Neural cell (in vitro differentiated cells): ENCODE results near the gene TOPBP1.

ENCODE experiments used
- EP300 ChIP-seq: fragments of 450-650 bp; conservative IDR thresholded peaks from 2 replicates; pipeline ENCODE4 v1.6.1; 2014; ENCODE audit warnings: antibody characterized with exemption, mild to moderate bottlenecking, moderate library complexity; ENCODE audit not compliant: poor library complexity, severe bottlenecking
- EZH2 ChIP-seq: fragments of 200-600, 300-800 bp; shearing (Covaris generic), sonication (generic); IDR thresholded peaks from 2 replicates; pipeline ENCODE4 v1.6.1; 2014; ENCODE audit warnings: antibody characterized with exemption, low read length, borderline replicate concordance, mild to moderate bottlenecking; ENCODE audit not compliant: insufficient read depth, poor library complexity, severe bottlenecking
- POLR2AphosphoS5 ChIP-seq: IDR thresholded peaks from 2 replicates; pipeline ENCODE4 v1.6.1; 2012
- SMC3 ChIP-seq: fragments of 450-650 bp; conservative IDR thresholded peaks from 2 replicates; pipeline ENCODE4 v1.6.1; 2014; ENCODE audit warnings: antibody characterized with exemption, mild to moderate bottlenecking, moderate library complexity; ENCODE audit not compliant: poor library complexity
- TAF1 ChIP-seq: IDR thresholded peaks from 2 replicates; pipeline ENCODE4 v1.6.1; 2012; ENCODE audit warnings: low read depth
- TF ChIP-seq, protein P1 (sequence below): fragments of 450-650 bp; IDR thresholded peaks from 2 replicates; pipeline ENCODE4 v1.5.1; 2014; ENCODE audit warnings: antibody characterized with exemption, mild to moderate bottlenecking, moderate library complexity; ENCODE audit not compliant: poor library complexity, severe bottlenecking
- TF ChIP-seq, protein P2 (sequence below): IDR thresholded peaks from 2 replicates; pipeline ENCODE4 v1.6.1; 2012; ENCODE audit warnings: borderline replicate concordance

DNA sequence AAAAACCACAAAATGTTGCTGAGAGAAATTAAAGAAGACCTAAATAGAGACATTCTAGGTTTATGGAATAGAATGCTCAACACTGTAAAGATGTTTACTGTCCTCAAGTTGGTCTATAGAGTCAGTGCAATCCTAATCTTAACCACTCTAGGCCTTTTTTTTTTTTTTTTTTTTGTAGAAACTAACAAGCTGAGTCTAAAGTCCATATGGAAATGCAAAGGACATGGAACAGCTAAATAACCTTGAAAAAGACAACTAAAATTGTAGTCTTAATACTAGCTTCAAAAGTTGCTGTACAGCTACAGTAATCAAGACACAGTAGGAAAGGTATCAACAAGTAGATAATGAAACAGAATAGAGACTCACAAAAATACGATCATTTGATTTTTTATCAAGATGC is 55.4 kb downstream of the TOPBP1 start:
- TF ChIP-seq, protein P1, sequence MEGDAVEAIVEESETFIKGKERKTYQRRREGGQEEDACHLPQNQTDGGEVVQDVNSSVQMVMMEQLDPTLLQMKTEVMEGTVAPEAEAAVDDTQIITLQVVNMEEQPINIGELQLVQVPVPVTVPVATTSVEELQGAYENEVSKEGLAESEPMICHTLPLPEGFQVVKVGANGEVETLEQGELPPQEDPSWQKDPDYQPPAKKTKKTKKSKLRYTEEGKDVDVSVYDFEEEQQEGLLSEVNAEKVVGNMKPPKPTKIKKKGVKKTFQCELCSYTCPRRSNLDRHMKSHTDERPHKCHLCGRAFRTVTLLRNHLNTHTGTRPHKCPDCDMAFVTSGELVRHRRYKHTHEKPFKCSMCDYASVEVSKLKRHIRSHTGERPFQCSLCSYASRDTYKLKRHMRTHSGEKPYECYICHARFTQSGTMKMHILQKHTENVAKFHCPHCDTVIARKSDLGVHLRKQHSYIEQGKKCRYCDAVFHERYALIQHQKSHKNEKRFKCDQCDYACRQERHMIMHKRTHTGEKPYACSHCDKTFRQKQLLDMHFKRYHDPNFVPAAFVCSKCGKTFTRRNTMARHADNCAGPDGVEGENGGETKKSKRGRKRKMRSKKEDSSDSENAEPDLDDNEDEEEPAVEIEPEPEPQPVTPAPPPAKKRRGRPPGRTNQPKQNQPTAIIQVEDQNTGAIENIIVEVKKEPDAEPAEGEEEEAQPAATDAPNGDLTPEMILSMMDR, result no peak
- TF ChIP-seq POLR2AphosphoS5, result no peak
- no peak for TF ChIP-seq EP300
- no peak for TF ChIP-seq EZH2
- TF ChIP-seq, protein P2, sequence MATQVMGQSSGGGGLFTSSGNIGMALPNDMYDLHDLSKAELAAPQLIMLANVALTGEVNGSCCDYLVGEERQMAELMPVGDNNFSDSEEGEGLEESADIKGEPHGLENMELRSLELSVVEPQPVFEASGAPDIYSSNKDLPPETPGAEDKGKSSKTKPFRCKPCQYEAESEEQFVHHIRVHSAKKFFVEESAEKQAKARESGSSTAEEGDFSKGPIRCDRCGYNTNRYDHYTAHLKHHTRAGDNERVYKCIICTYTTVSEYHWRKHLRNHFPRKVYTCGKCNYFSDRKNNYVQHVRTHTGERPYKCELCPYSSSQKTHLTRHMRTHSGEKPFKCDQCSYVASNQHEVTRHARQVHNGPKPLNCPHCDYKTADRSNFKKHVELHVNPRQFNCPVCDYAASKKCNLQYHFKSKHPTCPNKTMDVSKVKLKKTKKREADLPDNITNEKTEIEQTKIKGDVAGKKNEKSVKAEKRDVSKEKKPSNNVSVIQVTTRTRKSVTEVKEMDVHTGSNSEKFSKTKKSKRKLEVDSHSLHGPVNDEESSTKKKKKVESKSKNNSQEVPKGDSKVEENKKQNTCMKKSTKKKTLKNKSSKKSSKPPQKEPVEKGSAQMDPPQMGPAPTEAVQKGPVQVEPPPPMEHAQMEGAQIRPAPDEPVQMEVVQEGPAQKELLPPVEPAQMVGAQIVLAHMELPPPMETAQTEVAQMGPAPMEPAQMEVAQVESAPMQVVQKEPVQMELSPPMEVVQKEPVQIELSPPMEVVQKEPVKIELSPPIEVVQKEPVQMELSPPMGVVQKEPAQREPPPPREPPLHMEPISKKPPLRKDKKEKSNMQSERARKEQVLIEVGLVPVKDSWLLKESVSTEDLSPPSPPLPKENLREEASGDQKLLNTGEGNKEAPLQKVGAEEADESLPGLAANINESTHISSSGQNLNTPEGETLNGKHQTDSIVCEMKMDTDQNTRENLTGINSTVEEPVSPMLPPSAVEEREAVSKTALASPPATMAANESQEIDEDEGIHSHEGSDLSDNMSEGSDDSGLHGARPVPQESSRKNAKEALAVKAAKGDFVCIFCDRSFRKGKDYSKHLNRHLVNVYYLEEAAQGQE, result no peak
- no peak for TF ChIP-seq SMC3
- TF ChIP-seq TAF1, result no peak
